ENCODE results near the gene MUCL3.
"Not testable (repeated sequence)": the region's sequence is repeated elsewhere in the genome, so short reads cannot be mapped to it uniquely, and the experiment has no call there.

The MUCL3 gene

DNA sequence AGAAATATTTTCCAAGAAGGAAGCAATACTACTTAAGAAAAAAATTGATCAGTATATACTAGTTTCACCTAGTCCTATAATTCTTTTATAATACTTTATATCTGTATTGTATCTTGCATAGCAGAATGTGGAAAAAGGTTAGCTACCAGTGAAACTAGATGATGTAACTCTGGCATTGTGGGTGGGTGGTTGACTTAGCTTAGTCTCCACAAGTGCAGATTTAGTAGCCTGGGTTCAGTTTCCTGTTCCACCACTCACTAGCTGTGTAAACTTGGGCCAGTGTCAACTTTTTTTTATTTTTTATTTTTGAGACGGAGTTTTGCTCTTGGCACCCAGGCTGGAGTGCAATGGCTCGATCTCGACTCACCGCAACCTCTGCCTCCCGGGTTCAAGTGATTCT is 44.7 kb downstream of the MUCL3 start:
- FAIRE-seq (no peak), DNase-seq (ENCODE audit: insufficient read length, low spot score) (no peak)
- TF ChIP-seq, protein P1, sequence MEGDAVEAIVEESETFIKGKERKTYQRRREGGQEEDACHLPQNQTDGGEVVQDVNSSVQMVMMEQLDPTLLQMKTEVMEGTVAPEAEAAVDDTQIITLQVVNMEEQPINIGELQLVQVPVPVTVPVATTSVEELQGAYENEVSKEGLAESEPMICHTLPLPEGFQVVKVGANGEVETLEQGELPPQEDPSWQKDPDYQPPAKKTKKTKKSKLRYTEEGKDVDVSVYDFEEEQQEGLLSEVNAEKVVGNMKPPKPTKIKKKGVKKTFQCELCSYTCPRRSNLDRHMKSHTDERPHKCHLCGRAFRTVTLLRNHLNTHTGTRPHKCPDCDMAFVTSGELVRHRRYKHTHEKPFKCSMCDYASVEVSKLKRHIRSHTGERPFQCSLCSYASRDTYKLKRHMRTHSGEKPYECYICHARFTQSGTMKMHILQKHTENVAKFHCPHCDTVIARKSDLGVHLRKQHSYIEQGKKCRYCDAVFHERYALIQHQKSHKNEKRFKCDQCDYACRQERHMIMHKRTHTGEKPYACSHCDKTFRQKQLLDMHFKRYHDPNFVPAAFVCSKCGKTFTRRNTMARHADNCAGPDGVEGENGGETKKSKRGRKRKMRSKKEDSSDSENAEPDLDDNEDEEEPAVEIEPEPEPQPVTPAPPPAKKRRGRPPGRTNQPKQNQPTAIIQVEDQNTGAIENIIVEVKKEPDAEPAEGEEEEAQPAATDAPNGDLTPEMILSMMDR (IDR thresholded peaks at IDR 0.05; ENCODE audit: insufficient read depth, missing control alignments) = no peak

DNA sequence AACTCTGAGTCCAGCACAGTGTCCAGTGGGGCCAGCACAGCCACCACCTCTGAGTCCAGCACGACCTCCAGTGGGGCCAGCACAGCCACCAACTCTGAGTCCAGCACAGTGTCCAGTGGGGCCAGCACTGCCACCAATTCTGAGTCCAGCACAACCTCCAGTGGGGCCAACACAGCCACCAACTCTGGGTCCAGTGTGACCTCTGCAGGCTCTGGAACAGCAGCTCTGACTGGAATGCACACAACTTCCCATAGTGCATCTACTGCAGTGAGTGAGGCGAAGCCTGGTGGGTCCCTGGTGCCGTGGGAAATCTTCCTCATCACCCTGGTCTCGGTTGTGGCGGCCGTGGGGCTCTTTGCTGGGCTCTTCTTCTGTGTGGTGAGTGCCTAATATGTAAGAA is 46.5 kb downstream of the MUCL3 start:
- DNase-seq (ENCODE audit: insufficient read length, low spot score) (no peak), FAIRE-seq (no peak)
- TF ChIP-seq, protein P1 (IDR thresholded peaks at IDR 0.05; ENCODE audit: insufficient read depth, missing control alignments) = no peak

DNA sequence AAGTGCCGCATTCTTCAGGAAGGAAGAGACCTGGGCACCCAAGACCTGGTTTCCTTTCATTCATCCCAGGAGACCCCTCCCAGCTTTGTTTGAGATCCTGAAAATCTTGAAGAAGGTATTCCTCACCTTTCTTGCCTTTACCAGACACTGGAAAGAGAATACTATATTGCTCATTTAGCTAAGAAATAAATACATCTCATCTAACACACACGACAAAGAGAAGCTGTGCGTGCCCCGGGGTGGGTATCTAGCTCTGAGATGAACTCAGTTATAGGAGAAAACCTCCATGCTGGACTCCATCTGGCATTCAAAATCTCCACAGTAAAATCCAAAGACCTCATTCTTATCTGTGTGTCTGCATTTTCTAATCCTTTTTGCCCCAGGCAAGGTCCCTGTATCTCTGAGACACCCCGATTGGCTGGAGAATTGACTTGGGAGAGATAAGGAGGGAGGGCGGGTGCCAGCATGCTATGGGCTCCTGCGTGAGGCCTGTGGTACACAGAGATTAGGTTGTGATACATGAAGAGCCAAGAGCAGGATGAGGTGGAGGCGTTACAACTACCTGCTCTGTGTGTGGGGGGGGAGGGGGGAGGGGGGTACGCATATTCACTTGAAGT is 47.5 kb downstream of the MUCL3 start:
- TF ChIP-seq, protein P1 (IDR thresholded peaks at IDR 0.05; ENCODE audit: insufficient read depth, missing control alignments) = no peak
- FAIRE-seq (no peak), DNase-seq (ENCODE audit: insufficient read length, low spot score) (no peak)

DNA sequence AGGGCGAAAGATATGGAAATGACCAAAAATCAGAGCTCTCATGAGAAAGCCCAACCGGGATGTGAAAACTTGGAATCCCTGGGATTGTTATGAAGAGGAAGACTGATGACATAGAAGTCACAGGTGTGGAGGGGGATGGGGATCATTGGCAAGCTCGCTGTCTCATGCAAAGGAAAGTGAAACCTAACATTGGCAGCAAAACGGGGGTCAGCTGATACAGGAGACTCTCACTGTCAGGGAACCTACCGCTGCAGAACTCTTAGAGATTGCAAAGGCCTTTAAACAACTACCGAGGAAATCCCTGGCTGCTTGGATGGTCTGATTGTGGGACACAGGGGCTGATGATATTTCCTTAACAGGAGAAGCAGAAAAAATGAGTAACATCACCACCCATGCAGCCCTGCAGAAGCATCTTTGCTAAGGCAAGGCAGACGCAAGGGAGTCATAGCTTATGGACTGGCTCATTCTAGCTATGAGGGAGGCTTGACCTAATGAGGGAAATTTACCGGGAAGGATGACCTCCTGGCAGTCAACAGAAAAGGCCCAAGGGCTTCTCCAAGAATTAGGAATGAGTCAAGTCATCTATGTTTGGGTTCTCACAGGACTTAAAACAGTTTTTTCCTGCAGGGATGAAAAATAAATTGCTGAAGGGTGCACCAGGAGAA is 49.8 kb downstream of the MUCL3 start:
- TF ChIP-seq, protein P1 (IDR thresholded peaks at IDR 0.05; ENCODE audit: insufficient read depth, missing control alignments) = no peak
- FAIRE-seq (no peak), DNase-seq (ENCODE audit: insufficient read length, low spot score) (no peak)

DNA sequence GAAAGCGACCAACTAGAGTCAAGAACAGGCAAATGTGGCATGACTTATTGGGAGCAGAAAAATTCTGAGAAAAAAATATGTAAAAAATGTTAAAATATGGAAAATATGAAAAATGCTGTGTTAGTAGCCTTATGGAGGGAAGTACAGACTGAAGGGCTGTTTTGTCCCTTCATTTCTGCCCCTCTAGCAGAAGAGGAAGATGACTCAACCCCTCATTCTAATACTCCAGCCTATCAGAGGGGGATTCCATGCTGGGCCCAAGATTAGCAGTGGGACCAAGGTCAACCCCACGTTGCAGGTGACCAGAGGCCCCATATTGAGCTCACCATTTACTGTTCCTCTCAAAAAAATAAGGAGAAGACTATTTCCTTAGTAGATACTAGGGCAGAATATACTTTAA is 51.1 kb downstream of the MUCL3 start:
- FAIRE-seq = no peak
- DNase-seq (ENCODE audit: insufficient read length, low spot score) = no peak
- TF ChIP-seq, protein P1 (IDR thresholded peaks at IDR 0.05; ENCODE audit: insufficient read depth, missing control alignments) = no peak

DNA sequence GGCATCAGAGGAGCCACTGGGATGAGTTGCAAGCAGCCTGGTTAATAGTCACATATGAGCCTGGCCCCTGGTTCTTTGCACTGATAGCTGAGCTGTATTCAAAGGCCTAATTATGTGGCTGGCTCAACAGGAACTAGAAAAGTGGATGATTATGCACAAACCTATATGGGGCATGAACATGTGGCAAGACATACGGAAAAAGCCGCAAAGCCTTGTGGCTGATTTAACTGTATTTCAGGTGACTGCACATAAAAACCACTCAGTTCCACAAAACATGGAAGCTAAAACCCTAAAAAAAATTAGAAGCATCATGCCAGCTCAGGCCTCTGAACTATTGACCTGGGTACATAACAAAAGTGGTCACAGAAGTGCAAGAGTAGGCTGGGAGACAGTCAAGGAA is 56.5 kb downstream of the MUCL3 start:
- DNase-seq (ENCODE audit: insufficient read length, low spot score) = no peak
- FAIRE-seq = no peak
- TF ChIP-seq, protein P1 (IDR thresholded peaks at IDR 0.05; ENCODE audit: insufficient read depth, missing control alignments) = no peak

DNA sequence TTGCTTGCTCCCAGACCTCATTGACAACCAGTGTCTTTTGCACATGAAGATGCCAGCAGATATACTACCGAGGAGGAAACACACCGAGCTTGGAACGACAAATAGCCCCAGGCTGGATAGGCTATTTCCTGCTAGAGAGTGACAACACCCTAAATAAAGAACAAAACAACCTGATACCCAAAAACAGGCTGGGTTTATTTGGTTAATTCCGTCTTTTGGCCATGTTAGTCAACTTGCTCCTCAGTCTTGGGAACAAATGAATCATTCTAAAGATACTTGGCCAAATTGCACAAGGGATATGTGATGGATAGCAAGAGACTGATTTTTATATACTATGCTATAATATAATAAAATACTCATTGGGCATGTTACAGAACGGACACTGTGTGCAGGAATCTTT is 58.0 kb downstream of the MUCL3 start:
- FAIRE-seq = no peak
- TF ChIP-seq, protein P1 (IDR thresholded peaks at IDR 0.05; ENCODE audit: insufficient read depth, missing control alignments) = no peak
- no peak for DNase-seq (ENCODE audit: insufficient read length, low spot score)

DNA sequence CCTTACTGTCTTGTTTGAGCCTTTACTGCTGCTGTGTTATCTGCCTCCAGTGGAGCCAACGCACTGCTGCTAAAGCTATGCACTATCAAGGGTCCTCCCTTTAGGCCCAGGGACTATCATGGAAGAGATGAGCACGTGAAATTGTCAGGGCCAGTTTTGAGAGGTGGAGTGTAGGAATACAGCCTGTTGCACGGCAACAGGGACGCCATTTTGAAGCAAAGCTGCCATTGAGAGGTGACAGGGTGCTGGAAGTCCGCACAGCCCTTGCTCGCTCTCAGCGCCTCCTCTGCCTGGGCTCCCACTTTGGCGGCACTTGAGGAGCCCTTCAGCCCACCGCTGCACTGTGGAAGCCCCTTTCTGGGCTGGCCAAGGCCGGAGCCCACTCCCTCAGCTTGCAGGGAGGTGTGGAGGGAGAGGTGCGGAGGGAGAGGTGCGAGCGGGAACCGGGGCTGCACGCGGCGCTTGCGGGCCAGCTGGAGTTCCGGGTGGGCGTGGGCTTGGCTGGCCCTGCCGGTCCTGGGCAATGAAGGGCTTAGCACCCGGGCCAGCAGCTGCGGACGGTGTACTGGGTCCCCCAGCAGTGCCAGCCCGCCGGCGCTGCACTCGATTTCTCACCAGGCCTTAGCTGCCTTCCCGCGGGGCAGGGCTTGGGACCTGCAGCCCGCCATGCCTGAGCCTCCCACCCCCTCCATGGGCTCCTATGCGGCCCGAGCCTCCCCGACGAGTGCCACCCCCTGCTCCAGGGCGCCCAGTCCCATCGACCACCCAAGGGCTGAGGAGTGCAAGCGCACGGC is 59.5 kb downstream of the MUCL3 start:
- DNase-seq (ENCODE audit: insufficient read length, low spot score) = not testable (repeated sequence)

More for the DNA sequence above, 59.5 kb downstream of the MUCL3 start:
- not testable (repeated sequence) for FAIRE-seq
